CD4-positive, alpha-beta T cell treated with Interleukin-6 for 4 hours (primary cell): ENCODE measurements around the gene PRKCA.

Source experiments
- DNase-seq: peaks from one replicate; pipeline ENCODE4 v3.0.0-alpha.2; 2020; ENCODE audit warnings: mixed read lengths

Gene PRKCA

DNA sequence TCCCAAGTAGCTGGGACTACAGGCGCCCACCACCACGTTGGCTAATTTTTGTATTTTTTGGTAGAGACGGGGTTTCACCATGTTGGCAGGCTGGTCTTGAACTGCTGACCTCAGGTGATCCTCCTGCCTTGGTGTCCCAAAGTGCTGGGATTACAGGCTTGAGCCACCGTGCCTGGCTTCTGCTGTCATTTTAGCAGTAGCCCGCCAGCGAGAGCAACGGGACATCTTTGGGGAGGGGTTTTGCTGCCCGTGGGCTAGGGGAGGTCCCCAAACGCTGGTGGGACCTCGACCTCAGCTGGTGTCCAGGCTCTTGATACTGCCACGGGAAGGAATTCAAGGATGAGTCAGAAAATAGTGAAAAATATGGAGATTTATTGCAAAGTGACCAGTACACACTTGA is 424.4 kb downstream of the PRKCA start:
- DNase-seq, result no peak

GRCh38 chr17:66727634-66728570 is 425.5 kb downstream of the PRKCA start:
- peak; percentile 37 for DNase-seq

- no peak for DNase-seq
Observed at GRCh38 chr17:66730461-66730923, 428.1 kb downstream of the PRKCA start.

- DNase-seq, result no peak
Observed at GRCh38 chr17:66733759-66734158, 431.3 kb downstream of the PRKCA start.

GRCh38 chr17:66734186-66734943 is 432.0 kb downstream of the PRKCA start:
- no peak for DNase-seq

GRCh38 chr17:66737524-66737923 is 435.1 kb downstream of the PRKCA start:
- no peak for DNase-seq

DNA sequence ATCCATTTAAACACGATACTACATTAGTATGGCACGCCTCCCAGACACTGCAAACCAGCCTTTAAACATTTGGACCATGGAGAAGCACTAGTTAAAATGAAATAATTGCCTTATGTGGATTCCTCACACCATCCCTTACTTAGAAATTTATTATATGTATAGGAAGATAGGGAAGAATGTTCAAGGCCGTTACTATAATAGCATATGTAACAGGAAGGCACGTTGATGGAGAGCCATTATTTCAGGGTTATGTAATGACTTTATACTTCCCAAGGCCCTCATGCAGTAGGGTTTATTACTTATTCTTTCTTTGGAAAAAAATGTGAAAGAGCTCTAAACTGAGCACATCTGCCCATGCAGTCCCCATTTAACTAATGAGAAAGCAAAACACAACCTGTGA is 435.9 kb downstream of the PRKCA start:
- no peak for DNase-seq

DNA sequence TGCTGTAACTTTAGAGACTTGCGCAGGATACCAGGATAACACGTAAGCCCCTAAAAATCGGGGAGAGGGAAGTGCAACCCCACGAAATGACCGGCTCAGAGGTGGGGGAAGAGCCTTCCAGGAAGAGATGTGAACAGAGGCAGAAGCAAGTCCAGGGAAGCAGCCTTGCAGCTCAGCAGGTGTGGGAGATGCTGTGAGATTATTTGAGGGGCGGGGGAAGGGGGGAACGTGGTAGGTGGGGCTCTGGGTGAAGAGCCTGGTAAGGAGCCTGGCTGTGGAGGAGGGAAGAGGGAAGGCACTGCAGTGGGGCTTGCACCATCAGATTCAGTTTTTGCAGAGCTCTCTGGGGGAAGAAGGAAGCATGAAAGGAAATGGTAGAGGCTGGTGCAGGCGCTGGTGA is 437.1 kb downstream of the PRKCA start:
- no peak for DNase-seq

GRCh38 chr17:66740226-66740625 is 437.8 kb downstream of the PRKCA start:
- no peak for DNase-seq

- no peak for DNase-seq
Observed at GRCh38 chr17:66743511-66743910, 441.1 kb downstream of the PRKCA start.

- DNase-seq, result no peak
Observed at GRCh38 chr17:66746736-66747135, 444.3 kb downstream of the PRKCA start.

GRCh38 chr17:66747578-66748275 is 445.3 kb downstream of the PRKCA start:
- DNase-seq, result no peak

- DNase-seq, result no peak
Observed at GRCh38 chr17:66748578-66748977, 446.2 kb downstream of the PRKCA start.

DNA sequence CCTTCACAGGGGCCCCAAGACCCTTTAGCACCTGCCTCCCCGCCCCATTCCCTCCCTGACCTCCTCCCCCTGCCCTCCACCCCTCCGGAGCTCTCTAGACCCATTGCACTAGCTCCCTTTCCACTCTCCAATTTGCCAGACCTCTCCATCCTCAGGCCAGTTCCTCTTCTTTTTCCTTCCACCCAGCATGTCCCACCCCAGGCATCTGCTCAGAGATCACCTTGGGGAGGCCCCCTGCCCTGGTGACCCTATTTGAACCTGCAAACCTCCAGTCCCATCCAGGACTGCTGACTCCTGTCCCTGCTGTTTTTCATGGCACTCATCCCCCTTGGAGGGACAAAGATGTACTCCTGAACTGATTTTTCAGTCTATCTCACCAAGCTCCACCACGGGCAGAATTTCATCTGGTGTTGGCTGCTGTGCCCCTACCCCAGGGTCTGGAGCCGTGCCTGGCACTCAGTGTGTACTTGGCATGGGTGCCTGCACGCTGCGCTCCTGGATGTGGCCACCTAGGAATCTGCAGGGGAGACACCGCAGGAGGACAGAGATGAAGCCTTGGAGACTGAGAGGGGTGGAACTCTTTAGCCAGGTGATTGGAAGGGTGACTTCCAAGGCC is 446.9 kb downstream of the PRKCA start:
- no peak for DNase-seq

DNA sequence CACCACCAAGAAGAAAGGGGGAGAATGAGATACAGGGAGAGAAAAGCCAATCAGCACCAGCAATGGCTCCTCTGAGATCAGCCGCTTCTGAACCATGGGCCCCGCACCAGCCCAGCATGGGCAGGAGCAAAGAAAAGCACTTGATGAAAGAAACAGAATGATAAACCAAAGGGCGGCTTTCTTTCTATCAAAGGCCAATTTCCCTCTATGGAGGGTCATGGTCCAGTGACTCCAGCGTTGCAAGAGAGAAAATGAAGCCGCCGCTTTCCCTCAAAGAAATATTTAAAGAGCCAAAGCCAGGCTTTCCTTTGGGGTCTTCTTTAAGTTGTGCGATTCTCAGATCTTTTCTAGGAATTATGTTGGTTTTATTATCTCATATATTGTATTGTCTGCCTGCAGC is 447.7 kb downstream of the PRKCA start:
- DNase-seq, result no peak

DNA sequence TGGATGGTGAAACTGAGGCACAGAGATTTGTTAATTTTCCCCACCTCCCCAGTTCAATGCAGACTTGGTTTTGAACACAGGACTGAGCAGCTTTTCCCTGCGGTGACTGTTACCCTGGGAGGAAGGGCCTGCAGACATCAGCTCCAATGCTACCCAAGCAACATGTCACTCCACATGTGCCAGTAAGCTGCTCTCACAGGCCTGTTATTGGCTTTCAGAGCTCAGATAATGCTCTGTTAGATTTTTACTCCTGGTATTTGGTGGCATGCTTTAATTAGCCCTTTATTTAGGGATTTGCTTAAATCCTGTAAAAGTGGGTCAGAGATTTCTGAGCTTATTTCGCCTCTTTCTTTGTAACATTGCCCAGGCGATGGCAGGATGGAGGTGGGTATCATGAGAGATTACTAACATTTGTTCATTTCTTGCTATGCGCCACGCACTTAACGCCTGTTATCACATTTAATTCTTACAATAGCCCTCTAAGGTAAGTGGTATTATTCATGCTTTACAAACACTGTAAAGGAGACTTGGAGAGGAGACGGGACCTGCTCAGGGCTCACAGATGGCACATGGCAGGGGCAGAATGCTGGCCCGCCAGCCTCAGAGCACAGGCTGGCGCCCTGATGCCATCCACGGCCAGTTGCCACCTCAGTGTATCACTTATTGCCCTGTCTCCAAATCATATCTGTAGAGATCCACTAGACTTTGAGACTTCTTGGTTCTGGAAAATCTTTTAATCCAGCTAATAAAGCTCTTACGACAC is 448.5 kb downstream of the PRKCA start:
- no peak for DNase-seq

- DNase-seq, result no peak
Observed at GRCh38 chr17:66751771-66752170, 449.4 kb downstream of the PRKCA start.

DNA sequence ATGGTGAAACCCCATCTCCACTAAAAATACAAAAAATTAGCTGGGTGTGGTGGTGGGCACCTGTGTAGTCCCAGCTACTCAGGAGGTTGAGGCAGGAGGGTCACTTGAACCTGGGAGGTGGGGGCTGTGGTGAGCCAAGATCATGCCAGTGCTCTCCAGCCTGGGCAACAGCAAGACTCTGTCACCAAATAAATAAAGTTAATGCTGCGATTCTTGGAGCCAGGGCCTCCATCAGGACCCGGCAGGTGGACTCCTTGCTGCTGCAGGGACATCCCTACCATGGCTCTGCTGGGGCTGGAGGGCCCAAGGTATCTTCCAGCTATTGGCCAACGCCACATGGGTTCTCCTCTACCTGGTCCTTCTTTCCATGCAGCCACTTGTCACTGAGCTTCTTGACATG is 450.0 kb downstream of the PRKCA start:
- no peak for DNase-seq

GRCh38 chr17:66753126-66753920 is 450.9 kb downstream of the PRKCA start:
- DNase-seq, result no peak

DNA sequence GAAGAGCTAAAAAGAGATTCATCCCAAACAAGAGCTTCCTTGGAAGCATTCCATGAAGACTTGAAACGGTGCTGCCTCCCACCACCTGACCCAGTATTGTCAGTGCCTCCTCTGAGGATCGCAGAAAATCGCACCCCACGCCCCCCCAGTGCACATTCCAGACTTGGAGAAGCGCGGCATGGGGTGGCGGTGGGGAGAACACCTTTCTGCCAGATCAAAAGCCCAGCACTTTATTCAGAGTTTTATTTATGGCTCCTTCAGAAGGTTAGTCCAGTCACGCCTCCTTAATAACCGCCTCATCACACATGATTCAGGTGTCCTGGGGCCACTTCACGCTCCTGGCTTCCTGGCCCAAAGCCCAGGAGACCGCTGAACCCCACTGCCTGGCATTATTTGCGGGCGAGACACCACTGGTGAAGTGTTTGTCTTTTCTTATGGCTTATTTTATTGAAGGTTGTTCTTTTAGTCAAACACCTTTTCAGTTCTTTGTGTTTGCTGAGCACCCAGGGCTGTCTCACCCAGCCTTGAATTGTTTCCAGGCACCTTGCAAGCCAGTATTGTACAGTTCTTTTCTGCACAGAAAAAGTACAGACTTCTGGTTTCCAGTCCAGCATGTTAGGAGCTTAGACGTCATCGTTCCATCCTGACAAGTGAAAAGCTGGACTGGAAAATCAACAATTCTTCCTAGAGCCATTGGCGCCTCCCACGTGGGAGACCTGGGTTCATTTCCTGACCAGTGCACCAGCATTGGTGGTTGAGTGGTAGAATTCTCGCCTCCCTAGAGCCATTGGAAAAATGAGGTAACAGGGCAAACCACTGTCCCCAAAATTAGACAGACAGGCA is 452.9 kb downstream of the PRKCA start:
- no peak for DNase-seq
